ENCODE data around the gene ADGRL4.
"Not testable (repeated sequence)": the region's sequence is repeated elsewhere in the genome, so short reads cannot be mapped to it uniquely, and the experiment has no call there.

ADGRL4 gene

DNA sequence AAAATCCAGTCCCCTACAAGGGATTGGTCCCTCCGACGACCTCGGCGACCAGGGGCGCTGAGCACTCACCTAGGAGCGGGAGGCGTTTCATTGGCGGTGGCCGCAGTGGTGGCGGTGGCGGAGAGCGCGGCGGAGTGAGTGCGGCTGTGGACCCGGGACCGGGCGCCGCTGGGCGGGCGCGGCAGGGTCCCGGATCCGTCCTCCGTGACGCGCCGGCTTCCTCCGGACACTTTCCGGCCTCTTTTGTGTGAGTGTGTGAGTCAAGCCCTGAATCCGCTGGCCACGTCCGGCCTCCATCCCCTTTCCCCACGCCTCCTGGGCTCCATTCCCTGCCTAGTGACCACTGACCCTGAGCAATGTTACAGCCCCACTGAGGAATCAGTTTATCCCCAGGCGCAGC is at the start of gene ADGRL4:
ADGRL4 (minus strand) TSS at position 167 of the 400 bp plus-strand sequence; CDS start at position 91, 76 bp downstream.
- DNase-seq = no peak

DNA sequence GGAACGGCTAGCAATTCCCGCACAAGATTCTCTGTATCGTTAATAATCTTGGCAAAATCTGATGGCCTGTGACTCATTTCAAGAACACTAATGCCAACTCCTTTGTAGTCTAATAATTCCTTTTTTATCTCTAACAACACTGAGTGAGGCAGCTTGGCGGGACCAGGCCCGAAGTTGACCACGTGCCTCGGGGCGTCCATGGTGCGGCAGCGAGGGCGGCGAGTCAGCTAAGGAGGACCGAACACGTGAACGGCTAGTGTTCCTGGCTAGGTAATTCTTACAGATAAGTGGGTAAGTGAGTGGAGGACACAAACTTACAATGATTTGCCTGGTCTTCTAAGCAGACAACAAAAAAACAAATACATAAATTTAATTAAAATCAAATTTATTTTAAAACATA is 49.3 kb upstream of the ADGRL4 start:
- no peak for DNase-seq

DNA sequence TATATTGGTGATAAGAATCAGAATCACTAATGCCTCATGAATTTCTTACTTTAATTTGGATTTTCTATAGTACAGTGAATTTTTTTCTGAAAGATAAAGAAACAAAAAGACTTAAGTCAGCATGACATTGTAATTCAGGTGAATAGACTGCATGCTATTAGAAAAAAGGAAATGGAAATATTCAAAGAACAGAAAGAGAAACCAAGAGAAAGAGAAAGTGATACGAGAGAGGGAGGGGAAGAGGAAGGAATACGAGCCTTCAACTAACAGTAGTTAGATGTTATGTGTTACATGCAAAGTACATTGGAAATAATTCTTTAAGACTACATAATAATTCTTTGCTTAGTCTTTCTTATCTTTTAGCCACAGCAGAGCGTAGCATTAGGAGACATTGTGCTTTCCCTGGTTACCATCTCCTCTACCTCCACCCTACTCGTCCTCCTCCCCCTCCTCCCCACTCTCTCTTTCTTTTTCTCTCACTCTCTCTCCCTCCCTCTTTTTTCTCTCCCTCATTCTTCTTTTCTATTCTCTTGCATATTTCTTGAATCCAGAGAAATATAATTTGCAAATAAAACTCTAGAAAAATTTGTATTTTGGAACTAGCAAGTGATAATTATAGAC is 46.4 kb upstream of the ADGRL4 start:
- peak in 1 of 2 donors; percentile 62 for DNase-seq

DNA sequence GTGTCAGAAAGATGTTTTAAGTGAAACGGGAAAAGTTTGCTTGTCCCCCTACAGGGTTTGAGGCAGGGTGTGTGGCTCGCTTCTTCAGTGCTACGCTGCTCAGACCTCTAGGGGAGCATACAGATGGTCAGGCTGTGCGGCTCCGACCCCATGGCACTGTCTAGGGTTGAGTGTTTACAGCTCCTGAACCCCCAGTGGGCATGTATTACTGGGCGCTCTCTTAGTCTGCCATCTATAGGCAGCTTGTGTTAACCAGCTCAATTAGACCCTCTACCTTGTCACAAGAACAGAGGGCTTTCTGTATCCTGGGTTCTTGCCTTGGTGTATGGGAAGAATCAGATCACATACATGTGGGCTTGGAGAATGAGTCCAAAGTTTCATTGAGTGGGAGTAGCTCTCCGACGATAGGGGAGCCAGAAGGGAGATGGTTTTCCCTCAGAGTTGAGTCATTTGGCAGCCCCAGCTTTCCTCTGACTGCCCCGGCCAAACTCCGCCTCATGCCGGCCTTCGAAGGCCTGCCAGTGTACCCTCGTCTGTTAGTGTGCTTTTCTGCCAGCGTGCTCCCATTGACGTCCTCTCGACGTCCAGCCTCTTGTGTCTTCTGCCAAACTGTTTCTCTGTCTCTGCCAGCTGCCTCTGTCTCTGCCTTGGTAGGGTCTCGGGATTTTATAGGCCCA is 38.6 kb upstream of the ADGRL4 start:
- DNase-seq = no peak

DNA sequence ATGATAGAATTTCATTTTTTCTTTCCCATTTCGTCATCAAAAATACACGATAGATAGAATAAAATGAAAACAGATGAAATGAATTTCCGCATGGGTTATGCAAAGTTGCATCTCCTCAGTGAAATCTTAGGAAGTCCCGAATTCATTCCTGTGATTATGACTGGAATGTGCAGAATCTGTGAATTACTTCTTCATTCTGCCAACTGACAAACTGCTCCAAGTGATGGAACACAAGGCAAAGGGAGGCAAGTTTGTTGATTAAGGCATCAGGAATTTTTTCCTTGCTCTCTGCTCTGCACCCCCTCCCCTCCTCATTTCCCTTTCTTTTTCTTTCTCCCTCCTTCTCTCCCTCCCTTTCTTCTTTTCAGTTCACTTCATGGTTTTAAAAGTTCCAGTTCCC is 37.0 kb upstream of the ADGRL4 start:
- no peak for DNase-seq

DNA sequence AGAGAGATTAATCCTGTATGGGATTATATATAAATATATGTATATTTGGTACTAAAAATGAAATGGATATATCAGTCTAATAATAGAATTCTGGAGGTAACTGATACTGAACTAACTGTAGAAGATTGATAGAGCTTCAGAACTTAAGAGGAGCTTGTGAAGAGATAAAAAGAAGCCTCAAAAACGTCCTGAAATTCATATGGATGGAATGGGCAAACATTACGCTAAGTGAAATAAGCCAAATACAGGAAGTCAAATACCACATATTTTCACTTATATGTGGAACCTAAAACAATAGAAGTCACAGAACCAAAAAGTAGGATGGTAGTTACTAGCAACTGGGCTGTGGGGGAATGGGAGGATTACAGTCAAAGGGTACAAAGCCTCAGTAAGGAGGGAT is 36.0 kb upstream of the ADGRL4 start:
- no peak for DNase-seq

DNA sequence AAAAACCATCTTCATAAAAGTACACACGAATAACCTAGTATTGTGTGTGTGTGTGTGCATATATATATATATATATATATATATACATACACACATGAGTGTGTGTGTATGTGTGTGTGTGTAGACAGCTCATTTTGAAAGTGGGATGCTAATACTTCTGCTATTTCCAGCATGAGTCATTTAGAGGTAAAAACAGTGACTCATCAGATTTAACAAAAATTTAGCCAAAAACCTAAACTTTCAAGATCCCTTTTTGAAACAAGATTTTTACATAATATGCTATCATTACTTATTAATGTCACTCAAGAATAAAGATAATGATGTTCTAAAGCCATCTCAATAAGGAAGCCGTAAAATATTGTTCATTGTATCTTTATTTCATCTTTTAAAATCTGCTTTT is 35.6 kb upstream of the ADGRL4 start:
- DNase-seq = peak in 1 of 2 donors; percentile 61

DNA sequence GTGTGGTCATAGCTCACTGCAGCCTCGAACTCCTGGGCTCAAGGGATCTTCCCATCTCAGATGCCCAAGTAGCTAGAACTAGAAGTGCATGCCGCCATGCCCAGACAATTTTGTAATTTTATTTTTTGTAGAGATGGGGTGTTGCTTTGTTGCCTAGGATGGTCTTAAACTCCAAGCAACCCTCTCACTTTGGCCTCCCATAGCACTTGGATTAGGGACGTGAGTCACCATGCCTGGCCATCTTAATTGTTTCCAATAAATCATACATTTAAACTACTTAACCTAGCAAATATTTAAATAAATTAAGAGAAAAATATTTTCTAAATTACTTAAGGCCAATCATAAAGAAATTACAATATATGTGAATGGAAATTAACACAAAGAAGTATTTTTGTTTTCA is 35.1 kb upstream of the ADGRL4 start:
- no peak for DNase-seq

DNA sequence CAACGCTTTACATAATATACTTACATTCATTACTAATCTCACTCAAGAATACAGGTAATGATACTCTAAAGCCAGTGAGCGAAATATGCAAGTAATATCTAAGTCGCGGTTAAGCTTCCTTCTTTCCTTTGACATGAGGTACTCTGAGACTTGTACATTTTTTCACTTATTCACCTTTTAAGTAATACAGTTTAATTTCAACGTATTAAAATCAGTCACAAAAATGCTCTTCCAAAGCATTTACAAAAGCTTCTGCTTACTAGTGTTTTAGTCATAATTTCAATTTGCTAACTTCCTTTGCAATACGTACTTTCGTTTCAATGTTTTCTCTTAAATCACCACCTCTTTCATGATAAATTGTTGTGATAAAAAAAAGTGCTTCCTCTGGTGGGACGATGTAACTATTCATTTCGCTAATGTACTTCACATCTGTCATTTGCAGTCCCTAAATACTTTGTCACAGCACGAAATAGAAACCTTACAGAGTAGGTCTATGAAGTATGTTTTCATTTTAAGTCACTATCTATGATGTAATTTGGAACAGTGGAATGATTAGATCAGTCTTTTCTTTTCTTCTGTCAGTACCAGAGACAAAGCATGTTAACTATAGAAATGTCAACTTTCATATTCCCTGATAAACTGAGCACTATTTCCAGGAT is 34.0 kb upstream of the ADGRL4 start:
- peak in 1 of 2 donors; percentile 6 for DNase-seq

DNA sequence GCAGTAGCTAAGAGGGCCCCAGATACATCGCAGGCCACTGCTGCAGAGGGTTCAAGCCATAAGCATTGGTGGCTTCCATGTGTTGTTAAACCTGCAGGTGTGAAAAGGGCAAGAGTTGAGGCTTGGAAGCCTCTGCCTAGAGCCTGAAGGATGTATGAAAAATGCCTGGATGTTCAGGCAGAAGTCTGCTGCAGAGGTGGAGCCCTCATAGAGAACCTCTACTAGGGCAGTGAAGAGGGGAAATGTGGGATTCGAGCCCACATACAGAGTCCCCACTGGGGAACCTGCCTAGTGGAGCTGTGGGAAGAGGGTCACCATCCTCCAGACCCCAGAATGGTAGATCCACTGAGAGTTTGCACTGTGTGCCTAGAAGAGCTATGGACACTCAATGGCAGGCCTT is 30.6 kb upstream of the ADGRL4 start:
- DNase-seq = no peak

DNA sequence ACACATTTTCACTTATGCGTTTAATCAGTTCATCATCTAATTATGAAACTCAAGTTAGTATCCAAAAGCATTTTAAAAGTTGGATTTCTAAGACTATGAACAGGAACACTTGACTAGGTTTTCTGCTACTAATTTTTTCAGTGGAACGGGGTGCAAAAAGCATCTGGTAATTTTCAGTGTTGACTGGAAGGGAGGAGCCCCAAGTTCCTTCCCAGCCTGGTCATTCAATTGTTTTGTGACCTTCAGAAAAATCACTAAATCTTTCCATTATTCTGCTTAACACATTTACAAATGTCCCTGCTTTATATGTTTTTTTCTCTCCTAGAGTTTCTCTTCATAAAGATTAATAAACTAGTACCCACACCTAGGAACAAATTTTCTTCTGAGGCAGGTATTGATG is 6.0 kb upstream of the ADGRL4 start:
- no peak for DNase-seq

DNA sequence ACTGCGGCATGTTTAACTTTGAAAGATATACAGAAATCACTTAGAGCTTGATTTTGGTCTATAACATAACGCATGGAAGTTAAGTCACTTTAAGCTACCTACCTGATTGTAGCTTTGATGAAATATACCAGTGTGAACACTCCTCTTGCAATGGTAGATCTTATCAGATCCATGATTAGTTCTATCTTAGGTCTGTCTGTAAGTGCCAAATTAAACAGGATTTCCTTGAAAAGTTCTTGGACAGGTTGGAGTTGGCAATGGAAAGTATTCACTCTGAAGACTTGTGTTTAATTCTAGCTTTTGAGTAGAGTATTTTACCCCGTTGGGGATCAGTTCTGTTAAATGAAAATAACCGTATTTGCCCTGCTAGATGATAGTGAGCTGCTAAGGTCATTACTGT is 4.1 kb upstream of the ADGRL4 start:
- DNase-seq = no peak

DNA sequence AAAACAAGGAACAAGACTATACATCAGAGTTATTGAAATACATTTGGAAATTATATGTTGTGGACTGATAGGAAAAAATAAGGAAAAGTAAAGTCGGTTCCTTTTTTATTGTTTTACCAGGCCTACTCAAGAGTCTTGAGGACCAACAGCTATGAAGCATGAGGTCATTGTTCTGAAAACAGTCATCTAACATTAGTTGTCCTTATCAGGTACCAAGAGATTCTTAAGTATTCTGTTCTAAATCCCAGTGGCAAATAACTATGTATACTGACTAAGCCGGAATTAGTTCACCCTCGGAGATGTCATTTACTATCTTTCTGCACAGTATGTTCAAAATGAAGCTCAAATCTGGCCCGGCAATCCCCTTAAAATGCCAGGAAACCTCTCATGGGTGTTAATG is 585 bp downstream of the ADGRL4 start:
- DNase-seq = no peak

DNA sequence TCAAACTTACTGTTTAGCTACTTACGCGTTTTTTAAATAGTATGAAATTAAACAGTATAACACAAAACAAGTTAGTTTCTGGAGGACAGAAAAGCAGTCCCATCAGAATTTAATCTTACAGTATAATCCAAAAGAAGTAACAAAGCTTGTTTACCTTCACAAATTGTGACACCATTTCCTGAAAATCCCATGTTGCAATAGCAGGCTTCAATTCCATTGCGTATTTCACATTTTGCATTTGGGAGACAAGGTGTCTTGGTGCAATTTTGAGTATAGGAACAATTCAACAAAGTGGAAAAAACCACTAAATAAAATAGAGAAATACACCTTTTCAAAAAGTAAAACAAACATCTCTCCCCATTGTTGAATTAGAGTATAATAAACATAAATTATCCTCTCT is 1.6 kb downstream of the ADGRL4 start:
- no peak for DNase-seq

DNA sequence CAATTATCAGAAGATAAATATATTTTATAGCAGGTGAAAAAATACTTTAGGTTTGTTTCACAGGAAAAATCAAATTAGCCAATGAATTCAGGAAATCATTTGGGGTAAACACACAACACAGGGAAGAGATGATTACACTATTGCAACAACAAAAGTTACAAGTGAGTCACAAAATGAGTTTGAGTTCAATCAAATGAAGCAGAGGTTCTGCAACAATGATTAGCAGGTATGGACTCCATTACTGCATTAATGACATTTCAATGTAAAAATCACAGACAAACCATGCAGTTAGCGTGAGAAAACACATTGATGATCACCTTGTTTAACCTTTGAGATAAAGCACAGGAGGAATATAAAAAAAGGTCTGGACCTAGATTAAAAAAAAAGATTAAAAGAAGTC is 9.7 kb downstream of the ADGRL4 start:
- DNase-seq = no peak

DNA sequence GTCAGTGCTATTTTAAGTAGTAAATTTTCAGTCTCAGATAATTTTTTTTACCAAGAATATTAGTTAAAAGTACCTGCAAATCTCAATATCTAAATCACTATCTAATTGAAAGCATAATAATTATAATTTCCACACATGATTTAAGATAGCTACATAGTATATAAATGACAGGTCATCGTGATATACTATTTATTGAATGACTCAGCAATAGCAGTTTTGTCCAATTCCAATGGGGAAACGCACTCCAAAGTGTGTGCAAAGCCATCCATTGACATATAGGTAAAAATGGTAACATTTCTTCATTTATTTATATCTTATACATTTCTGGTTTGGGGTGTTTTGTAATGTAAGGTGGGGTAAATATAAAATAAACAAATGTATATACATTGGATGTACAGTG is 19.5 kb downstream of the ADGRL4 start:
- no peak for DNase-seq

DNA sequence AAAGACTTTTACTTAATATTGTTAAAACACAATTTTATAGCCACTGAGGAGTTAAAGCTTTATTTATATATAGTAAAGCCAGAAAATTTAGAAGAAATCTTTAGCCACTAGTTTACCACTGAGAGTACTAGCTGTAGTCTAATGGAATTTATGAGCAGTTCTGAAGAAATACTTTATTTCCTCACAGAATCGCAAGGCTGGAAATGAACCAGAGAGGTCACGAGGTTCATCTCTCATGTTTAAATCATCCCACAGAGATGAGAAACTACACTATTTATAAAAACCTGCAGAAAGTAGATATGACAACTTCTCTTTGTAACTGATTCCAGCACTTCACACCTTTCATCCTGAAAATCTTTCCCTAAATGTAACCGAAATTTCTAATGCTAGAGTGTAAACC is 26.0 kb downstream of the ADGRL4 start:
- DNase-seq = no peak

DNA sequence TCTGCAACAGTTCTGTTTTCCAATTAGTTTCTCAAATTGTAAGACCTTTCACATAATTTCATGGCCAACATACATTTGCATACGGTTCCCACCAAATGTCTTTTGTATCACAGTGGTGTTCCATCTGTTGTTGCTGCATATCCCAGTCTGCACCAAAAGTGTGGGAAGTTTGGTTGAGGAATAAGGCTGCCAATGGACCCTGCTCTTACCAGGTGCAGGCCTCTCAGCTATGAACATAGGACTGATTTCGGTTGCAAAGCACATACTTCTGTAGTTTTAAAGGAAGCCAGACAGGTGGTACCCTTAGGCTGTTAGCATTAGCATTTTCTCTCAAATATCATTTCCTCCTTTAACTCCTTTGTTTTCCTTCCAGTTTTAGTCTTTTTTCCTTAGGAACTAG is 33.8 kb downstream of the ADGRL4 start:
- no peak for DNase-seq

DNA sequence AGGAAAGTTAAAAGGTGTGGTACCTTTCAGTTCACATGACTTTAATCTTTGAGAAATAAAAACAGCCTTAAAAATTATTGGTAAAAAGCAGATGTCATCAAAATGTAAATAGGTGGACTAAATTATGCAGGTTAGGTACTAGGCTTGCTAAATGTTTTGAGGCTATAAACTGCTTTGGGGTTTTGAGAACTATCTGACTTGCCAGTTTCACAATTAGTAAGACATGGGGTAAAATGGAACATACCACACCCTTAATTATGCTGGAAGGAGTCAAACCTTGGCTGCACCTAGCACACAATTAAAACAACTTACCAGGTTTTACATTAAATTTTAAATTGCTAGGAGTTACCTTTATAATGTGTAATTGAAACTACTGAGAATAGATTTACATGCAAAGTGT is 39.4 kb downstream of the ADGRL4 start:
- not testable (repeated sequence) for DNase-seq

DNA sequence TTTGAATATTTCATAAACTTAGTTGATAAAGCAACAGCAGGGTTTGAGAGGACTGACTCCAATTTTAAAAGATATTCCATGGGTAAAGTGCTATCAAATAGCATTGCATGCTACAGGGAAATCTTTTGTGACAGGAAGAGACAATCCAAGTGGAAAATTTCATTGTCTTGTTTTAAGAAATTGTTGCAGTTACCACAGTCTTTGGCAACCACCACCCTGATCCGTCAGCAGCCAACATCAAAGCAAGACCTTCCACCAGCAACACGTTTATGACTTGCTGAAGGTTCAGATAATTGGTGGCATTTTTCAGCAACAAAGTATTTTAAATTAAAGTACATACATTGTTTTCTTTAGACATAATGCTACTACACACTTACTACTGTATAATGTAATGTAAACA is 47.8 kb downstream of the ADGRL4 start:
- DNase-seq = no peak

DNA sequence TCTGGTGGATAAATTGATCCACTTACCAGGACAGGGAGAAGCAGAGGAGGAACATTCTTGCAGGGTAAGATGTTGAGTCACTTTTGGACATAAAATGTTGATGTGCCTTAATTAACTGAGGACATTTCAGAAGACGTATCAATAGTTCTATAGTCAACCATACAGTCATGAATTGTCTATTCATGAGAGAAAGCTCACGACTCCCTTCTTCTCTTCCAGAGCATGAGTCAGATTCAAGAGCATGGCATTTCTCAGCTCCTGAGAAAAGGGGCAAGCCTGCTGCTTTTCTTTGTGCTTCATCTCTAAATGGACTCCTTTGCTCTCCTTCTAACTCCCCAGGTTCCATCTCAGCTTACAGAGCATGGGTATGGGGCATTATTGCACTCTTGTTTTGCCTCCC is 55.7 kb downstream of the ADGRL4 start:
- DNase-seq = no peak

DNA sequence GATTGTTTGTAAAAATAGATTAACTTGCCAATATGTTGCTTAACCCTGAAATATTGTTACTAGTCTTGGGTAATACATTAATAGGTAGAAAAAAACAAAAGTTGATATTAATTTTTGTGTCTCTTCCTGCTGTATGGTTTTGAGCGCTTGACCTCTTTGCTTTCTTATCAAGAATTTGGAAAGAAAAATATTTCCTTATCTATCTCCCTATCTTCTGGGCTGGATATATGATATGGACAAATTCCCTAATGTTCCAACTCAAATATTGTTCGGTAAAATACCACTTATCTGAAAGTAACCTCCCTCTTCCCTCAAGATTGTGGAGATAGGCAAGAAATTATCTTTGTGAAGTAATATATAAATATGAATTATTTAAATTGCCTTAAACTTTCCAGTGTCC is 57.3 kb downstream of the ADGRL4 start:
- no peak for DNase-seq

DNA sequence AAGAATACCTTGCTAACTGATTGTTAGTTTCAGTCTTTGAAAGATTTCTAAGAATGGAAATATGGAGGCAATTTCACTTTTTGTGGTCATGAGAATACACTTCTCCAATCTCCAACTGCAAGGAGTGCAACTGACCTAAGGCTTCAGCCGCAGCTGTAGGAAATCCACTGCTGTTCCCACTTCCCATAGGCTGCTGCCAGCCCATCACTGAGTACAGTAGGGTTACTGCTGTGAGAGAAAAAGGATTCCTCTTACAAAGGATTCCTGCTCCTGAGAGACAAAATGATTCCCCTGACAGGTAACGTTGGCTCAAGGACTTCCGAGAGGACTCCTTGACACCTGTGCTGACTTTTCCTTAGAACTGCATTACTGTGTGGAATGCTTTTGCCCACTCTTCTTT is 87.4 kb downstream of the ADGRL4 start:
- DNase-seq = no peak

DNA sequence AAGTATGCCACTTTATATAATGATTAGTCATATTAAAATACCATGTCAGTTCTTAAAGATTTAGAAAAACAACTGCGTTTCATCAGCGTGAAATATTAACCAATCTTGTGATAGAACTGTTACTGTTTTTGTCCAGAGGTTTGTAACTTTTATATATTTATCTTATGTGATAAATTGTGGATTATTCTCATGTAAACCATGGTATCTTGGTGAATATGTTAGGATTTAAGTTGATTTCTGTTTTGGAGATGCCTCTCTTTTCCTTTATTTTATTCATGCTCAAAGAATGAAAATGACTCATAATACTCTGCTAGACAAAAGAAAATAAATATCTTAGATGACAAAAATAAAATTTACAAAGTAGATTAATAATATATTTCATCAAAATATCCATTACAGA is 88.4 kb downstream of the ADGRL4 start:
- DNase-seq = no peak

DNA sequence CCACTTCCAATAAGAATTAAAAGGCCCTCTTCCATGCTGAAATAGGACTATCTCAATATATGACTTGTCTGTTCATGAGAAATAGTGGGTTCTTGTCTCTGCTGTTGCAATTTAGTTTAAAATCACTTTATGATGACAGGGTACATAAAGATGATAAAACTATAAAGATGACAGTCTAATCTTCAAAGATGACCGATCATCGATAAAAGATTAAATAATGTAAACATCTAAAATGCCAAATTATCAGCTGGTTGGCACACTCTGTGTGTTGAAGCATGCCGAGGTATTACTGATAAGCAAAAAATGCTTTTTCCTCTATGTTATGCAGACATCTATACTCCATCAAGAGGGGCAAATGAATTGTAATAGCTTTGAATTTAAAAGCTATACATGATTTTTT is 89.5 kb downstream of the ADGRL4 start:
- no peak for DNase-seq
